Neural cell (in vitro differentiated cells): ENCODE data around the gene IFI27. TPM values are rescaled to one million over a fixed set of nuclear protein-coding genes. Genes with fewer than 3 reads are reported as not detected.
A peak's percentile ranks its signal among the peaks of the same experiment; 100 is the strongest.

Experiments
- H2AFZ ChIP-seq: fragments of 200-600, 300-800 bp; sonication (generic), shearing (Covaris generic); 2 replicates; pipeline ENCODE4 v1.6.0; 2014; ENCODE audit warnings: low read depth, mild to moderate bottlenecking, antibody characterized with exemption, low read length, moderate library complexity
- H3F3A ChIP-seq: fragments of 200-600 bp; shearing (Covaris generic); 2 replicates; pipeline ENCODE4 v1.6.1; 2016; ENCODE audit warnings: mild to moderate bottlenecking, moderate library complexity, mixed read lengths, antibody characterized with exemption, low read length; ENCODE audit not compliant: insufficient read depth, poor library complexity, severe bottlenecking
- H3K27ac ChIP-seq: fragments of 200-600, 300-800 bp; sonication (generic), shearing (Covaris generic); 2 replicates; pipeline ENCODE4 v1.5.1; 2014; ENCODE audit warnings: mild to moderate bottlenecking, low read length, moderate library complexity
- H3K27me3 ChIP-seq: fragments of 300-800, 200-600 bp; sonication (generic), shearing (Covaris generic); 2 replicates; pipeline ENCODE4 v1.6.0; 2014; ENCODE audit warnings: mild to moderate bottlenecking, low read depth, low read length, moderate library complexity; ENCODE audit not compliant: insufficient read depth
- H3K36me3 ChIP-seq: fragments of 300-800, 200-600 bp; sonication (generic), shearing (Covaris generic); 2 replicates; pipeline ENCODE4 v1.5.1; 2014; ENCODE audit warnings: mild to moderate bottlenecking, antibody characterized with exemption, low read length, moderate library complexity; ENCODE audit not compliant: insufficient read depth
- H3K4me2 ChIP-seq: fragments of 300-800, 200-600 bp; sonication (generic), shearing (Covaris generic); 2 replicates; pipeline ENCODE4 v1.6.0; 2014; ENCODE audit warnings: mild to moderate bottlenecking, low read length
- H3K4me3 ChIP-seq: fragments of 300-800, 200-600 bp; sonication (generic), shearing (Covaris generic); 2 replicates; pipeline ENCODE4 v1.5.1; 2014; ENCODE audit warnings: mild to moderate bottlenecking, low read length, moderate library complexity
- H3K79me2 ChIP-seq: fragments of 200-600 bp; shearing (Covaris generic); replicated peaks from 2 replicates; pipeline ENCODE4 v1.6.0; 2014; ENCODE audit warnings: mild to moderate bottlenecking, low read length, moderate library complexity; ENCODE audit not compliant: insufficient read depth
- H3K9ac ChIP-seq: fragments of 300-800, 200-600 bp; sonication (generic), shearing (Covaris generic); 2 replicates; pipeline ENCODE4 v1.6.1; 2016; ENCODE audit warnings: mild to moderate bottlenecking, low read length, mixed read lengths
- H3K9me2 ChIP-seq: fragments of 200-600 bp; shearing (Covaris generic); 2 replicates; pipeline ENCODE4 v1.6.1; 2016; ENCODE audit warnings: mild to moderate bottlenecking, low read length, mixed read lengths; ENCODE audit not compliant: insufficient read depth
- H3K9me3 ChIP-seq: fragments of 200-600, 300-800 bp; sonication (generic), shearing (Covaris generic); 2 replicates; pipeline ENCODE4 v1.6.1; 2016; ENCODE audit warnings: mild to moderate bottlenecking, mixed run types, low read length, moderate library complexity, mixed read lengths
- H4K20me1 ChIP-seq: fragments of 200-600 bp; shearing (Covaris generic); 2 replicates; pipeline ENCODE4 v1.6.1; 2016; ENCODE audit warnings: mild to moderate bottlenecking, mixed run types; ENCODE audit not compliant: insufficient read depth
- EP300 ChIP-seq: fragments of 450-650 bp; conservative IDR thresholded peaks from 2 replicates; pipeline ENCODE4 v1.6.1; 2014; ENCODE audit warnings: antibody characterized with exemption, mild to moderate bottlenecking, moderate library complexity; ENCODE audit not compliant: poor library complexity, severe bottlenecking
- EZH2 ChIP-seq: fragments of 200-600, 300-800 bp; shearing (Covaris generic), sonication (generic); IDR thresholded peaks from 2 replicates; pipeline ENCODE4 v1.6.1; 2014; ENCODE audit warnings: antibody characterized with exemption, low read length, borderline replicate concordance, mild to moderate bottlenecking; ENCODE audit not compliant: insufficient read depth, poor library complexity, severe bottlenecking
- MXI1 ChIP-seq: fragments of 450-650 bp; conservative IDR thresholded peaks from 2 replicates; pipeline ENCODE4 v1.6.1; 2014; ENCODE audit warnings: antibody characterized with exemption, mild to moderate bottlenecking; ENCODE audit not compliant: poor library complexity, severe bottlenecking
- POLR2AphosphoS5 ChIP-seq: IDR thresholded peaks from 2 replicates; pipeline ENCODE4 v1.6.1; 2012
- RAD21 ChIP-seq: fragments of 450-650 bp; conservative IDR thresholded peaks from 2 replicates; pipeline ENCODE4 v1.6.1; 2014; ENCODE audit warnings: antibody characterized with exemption, mild to moderate bottlenecking, moderate library complexity
- SMC3 ChIP-seq: fragments of 450-650 bp; conservative IDR thresholded peaks from 2 replicates; pipeline ENCODE4 v1.6.1; 2014; ENCODE audit warnings: antibody characterized with exemption, mild to moderate bottlenecking, moderate library complexity; ENCODE audit not compliant: poor library complexity
- TAF1 ChIP-seq: IDR thresholded peaks from 2 replicates; pipeline ENCODE4 v1.6.1; 2012; ENCODE audit warnings: low read depth
- polyA plus RNA-seq: library from polyadenylated mRNA; depleted of rRNA; stranded (reverse); fragments of >200 nt; gene quantifications from 2 replicates; pipeline ENCODE4 v1.2.3, GENCODE V29; 2014
- TF ChIP-seq, protein P1 (sequence below): IDR thresholded peaks from 2 replicates; pipeline ENCODE4 v1.6.1; 2012; ENCODE audit warnings: borderline replicate concordance
- TF ChIP-seq, protein P2 (sequence below): fragments of 450-650 bp; IDR thresholded peaks from 2 replicates; pipeline ENCODE4 v1.5.1; 2014; ENCODE audit warnings: antibody characterized with exemption, mild to moderate bottlenecking, moderate library complexity; ENCODE audit not compliant: poor library complexity, severe bottlenecking

IFI27 gene
- polyA plus RNA-seq, 1 donor from 2014 or later = 2.2 TPM

DNA sequence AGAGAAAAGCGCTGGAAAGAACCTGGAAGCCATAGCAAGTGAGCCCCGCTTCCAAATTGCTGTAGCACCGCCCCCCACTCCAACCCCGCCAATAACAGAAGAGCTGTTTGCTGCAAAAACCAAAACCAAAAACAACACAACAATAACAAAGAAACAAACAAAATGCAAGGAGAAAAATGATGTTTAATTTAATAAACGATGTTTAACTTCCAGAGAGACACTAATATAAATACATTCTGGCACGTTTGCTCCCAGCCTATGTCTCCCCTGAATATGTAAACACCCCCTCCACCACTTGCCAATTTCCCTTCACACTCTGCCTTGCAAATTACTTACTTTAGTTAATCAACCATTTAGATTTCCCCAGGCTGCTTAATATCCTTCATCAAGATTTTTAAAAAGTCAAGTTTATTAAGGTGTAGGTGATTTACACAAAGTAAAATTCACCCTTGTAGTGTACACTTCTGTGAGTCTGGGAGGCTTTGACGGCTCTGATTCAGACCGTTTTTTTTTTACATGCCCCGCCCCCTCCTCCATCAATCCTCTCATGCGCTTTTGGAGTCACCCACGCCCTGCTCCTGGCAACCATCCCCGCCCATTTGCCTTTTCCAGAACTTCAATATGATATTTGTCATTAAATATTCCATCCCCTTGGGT, 19.4 kb downstream of the IFI27 start:
- H3K79me2 ChIP-seq = no peaks in the 10 kb centered on the region
- peak overlapping the region; percentile 72 for H3K4me2 ChIP-seq
- peak overlapping the region; percentile 62 for H3K4me3 ChIP-seq
- no peaks in the 10 kb centered on the region for H3K9me2 ChIP-seq
- H4K20me1 ChIP-seq = no peaks in the 10 kb centered on the region
- no peak for TF ChIP-seq TAF1
- TF ChIP-seq RAD21 = no peak
- TF ChIP-seq, protein P1, sequence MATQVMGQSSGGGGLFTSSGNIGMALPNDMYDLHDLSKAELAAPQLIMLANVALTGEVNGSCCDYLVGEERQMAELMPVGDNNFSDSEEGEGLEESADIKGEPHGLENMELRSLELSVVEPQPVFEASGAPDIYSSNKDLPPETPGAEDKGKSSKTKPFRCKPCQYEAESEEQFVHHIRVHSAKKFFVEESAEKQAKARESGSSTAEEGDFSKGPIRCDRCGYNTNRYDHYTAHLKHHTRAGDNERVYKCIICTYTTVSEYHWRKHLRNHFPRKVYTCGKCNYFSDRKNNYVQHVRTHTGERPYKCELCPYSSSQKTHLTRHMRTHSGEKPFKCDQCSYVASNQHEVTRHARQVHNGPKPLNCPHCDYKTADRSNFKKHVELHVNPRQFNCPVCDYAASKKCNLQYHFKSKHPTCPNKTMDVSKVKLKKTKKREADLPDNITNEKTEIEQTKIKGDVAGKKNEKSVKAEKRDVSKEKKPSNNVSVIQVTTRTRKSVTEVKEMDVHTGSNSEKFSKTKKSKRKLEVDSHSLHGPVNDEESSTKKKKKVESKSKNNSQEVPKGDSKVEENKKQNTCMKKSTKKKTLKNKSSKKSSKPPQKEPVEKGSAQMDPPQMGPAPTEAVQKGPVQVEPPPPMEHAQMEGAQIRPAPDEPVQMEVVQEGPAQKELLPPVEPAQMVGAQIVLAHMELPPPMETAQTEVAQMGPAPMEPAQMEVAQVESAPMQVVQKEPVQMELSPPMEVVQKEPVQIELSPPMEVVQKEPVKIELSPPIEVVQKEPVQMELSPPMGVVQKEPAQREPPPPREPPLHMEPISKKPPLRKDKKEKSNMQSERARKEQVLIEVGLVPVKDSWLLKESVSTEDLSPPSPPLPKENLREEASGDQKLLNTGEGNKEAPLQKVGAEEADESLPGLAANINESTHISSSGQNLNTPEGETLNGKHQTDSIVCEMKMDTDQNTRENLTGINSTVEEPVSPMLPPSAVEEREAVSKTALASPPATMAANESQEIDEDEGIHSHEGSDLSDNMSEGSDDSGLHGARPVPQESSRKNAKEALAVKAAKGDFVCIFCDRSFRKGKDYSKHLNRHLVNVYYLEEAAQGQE = no peak
- no peak for TF ChIP-seq SMC3
- TF ChIP-seq POLR2AphosphoS5 = no peak
- no peak for TF ChIP-seq EP300
- TF ChIP-seq EZH2 = no peak
- TF ChIP-seq, protein P2, sequence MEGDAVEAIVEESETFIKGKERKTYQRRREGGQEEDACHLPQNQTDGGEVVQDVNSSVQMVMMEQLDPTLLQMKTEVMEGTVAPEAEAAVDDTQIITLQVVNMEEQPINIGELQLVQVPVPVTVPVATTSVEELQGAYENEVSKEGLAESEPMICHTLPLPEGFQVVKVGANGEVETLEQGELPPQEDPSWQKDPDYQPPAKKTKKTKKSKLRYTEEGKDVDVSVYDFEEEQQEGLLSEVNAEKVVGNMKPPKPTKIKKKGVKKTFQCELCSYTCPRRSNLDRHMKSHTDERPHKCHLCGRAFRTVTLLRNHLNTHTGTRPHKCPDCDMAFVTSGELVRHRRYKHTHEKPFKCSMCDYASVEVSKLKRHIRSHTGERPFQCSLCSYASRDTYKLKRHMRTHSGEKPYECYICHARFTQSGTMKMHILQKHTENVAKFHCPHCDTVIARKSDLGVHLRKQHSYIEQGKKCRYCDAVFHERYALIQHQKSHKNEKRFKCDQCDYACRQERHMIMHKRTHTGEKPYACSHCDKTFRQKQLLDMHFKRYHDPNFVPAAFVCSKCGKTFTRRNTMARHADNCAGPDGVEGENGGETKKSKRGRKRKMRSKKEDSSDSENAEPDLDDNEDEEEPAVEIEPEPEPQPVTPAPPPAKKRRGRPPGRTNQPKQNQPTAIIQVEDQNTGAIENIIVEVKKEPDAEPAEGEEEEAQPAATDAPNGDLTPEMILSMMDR = no peak
- no peak for TF ChIP-seq MXI1
- no peaks in the 10 kb centered on the region for H3K9me3 ChIP-seq
- no peaks in the 10 kb centered on the region for H3F3A ChIP-seq
- peak overlapping the region; percentile 51 for H3K9ac ChIP-seq
- H3K27ac ChIP-seq = no peak overlapping the region
- H3K36me3 ChIP-seq = no peaks in the 10 kb centered on the region
- no peaks in the 10 kb centered on the region for H3K27me3 ChIP-seq
- H2AFZ ChIP-seq = peak overlapping the region; percentile 37

DNA sequence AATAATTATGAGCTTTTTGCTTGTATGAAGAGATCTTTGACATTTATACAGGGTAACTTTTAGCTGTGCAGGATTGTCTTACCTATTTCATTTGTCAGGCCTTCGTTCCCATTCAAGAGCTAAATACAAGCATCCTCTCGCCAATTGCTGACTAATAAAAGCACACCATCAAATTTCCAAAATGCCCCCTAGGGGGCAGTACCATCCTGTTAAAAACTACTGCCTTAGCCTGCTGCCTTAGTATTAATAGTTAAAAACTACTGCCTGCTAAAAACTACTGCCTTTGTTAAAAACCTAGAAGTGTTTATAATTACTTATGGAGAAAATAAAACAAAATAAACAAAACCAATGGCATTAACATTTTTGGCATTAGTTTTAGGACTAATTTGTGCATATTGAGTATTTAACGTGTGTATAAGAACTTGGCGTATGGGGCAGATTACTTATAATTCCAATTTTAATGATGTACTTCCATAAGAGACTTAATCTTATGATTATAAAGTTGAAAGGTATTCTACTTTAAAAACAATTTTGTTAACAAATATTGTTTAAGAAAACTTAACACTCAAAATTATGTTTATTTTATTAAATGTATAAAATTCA, 21.9 kb downstream of the IFI27 start:
- H3K27ac ChIP-seq = no peak overlapping the region
- H3K9me3 ChIP-seq = no peaks in the 10 kb centered on the region
- no peaks in the 10 kb centered on the region for H4K20me1 ChIP-seq
- no peak overlapping the region for H3K4me3 ChIP-seq
- no peaks in the 10 kb centered on the region for H3K79me2 ChIP-seq
- no peak overlapping the region for H3K9ac ChIP-seq
- TF ChIP-seq EZH2 (no peak), MXI1 (no peak), RAD21 (peak; percentile 87), SMC3 (peak; percentile 84), EP300 (no peak), POLR2AphosphoS5 (no peak), TAF1 (no peak)
- TF ChIP-seq, protein P2 = peak; percentile 87
- TF ChIP-seq, protein P1 = no peak
- no peaks in the 10 kb centered on the region for H3K27me3 ChIP-seq
- H3K9me2 ChIP-seq = no peaks in the 10 kb centered on the region
- no peak overlapping the region for H2AFZ ChIP-seq
- no peak overlapping the region for H3K4me2 ChIP-seq
- no peaks in the 10 kb centered on the region for H3F3A ChIP-seq
- no peaks in the 10 kb centered on the region for H3K36me3 ChIP-seq
